Omental fat pad (tissue), 4 donors: Measurements from ENCODE around the gene SS18. TPM values are rescaled to one million over a fixed set of nuclear protein-coding genes. Genes with fewer than 3 reads are reported as not detected.

Experiments used
- ATAC-seq: fragments of 150-250 bp; one replicate; pipeline ENCODE4 v1.9.1; 2016; ENCODE audit warnings: mild to moderate bottlenecking, moderate library complexity; ENCODE audit not compliant: low FRiP score
- DNase-seq: peaks from one replicate; pipeline ENCODE4 v3.0.0-alpha.2; 2019; ENCODE audit warnings: low spot score
- total RNA-seq, 4 donors: library from RNA; depleted of rRNA; stranded (reverse); fragments of >200 nt; gene quantifications; one replicate each; pipeline ENCODE4 v1.1.0, GENCODE V29; 2016
- TF ChIP-seq, protein P1 (sequence below), 3 donors: fragments of 450-650 bp; IDR thresholded peaks; one replicate each; pipeline ENCODE4 v1.5.1; 2016 to 2017; ENCODE audit warnings: antibody characterized with exemption in 3 of 3, mild to moderate bottlenecking in 3 of 3, moderate library complexity in 2 of 3

SS18 gene
- total RNA-seq, 4 donors from 2014 or later = 93.3 to 125 (median 107) TPM

GRCh38 chr18:26022585-26022984 is 67.8 kb downstream of the SS18 start:
- no peak for ATAC-seq
- no peak for DNase-seq
- TF ChIP-seq, protein P1, sequence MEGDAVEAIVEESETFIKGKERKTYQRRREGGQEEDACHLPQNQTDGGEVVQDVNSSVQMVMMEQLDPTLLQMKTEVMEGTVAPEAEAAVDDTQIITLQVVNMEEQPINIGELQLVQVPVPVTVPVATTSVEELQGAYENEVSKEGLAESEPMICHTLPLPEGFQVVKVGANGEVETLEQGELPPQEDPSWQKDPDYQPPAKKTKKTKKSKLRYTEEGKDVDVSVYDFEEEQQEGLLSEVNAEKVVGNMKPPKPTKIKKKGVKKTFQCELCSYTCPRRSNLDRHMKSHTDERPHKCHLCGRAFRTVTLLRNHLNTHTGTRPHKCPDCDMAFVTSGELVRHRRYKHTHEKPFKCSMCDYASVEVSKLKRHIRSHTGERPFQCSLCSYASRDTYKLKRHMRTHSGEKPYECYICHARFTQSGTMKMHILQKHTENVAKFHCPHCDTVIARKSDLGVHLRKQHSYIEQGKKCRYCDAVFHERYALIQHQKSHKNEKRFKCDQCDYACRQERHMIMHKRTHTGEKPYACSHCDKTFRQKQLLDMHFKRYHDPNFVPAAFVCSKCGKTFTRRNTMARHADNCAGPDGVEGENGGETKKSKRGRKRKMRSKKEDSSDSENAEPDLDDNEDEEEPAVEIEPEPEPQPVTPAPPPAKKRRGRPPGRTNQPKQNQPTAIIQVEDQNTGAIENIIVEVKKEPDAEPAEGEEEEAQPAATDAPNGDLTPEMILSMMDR (IDR thresholded peaks at IDR 0.05) = no peak

DNA sequence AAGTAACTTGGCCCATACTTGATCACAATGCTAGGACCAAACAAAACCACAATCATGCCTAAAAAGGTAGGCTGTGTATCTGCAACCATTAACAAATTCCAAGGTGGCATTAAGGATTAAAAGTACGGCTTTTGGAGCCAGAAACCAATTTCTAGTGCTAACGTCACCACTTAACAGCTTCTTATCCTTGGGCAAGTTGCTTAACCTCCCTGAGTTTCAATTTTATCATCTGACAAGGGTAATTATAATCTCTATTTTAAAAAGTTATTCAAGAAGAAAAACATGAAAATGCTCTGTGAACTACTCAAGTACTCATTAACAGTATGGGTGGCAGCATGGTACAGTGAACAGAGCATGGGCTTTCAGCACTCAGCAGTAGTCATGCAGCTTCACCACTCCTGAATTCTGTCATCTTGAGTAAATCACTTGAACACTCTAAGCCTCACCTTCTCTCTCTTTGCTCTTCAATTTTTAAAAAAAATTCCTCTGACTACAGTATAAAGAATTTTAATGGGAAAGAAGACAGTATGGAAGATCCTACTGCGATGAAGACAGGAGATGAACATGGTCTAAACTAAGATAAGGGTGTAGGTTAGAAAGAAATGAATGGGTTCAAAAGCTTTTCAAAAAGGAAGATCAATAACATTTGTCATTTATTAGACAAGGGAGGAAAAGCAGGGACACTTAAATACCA is 69.2 kb downstream of the SS18 start:
- DNase-seq (no peak), ATAC-seq (no peak)
- TF ChIP-seq, protein P1 (IDR thresholded peaks at IDR 0.05) = no peak

DNA sequence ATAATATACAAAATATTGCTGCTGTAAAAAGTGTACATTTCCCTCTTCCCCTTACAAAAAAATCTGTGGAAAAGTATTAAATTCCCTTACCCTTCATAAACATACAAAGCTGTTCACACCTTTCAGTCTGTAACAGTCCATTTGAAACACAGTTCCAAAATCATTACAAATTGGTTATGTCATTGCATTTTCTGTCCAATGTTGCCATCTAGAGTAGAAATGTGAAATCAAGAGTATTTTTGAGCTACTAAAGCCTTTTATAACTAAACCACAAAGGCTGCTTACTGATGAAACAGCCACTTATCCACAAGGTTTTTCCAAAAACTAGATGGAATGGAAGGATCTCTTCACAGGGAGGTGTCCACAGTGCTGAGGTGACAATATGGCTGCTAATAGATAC is 72.5 kb downstream of the SS18 start:
- DNase-seq (no peak), ATAC-seq (no peak)
- TF ChIP-seq, protein P1 (IDR thresholded peaks at IDR 0.05) = no peak

- TF ChIP-seq, protein P1 (IDR thresholded peaks at IDR 0.05) = no peak
- DNase-seq (no peak), ATAC-seq (no peak)
Observed at GRCh38 chr18:26014462-26014861, 76.0 kb downstream of the SS18 start.

GRCh38 chr18:26008619-26009018 is 81.8 kb downstream of the SS18 start:
- DNase-seq = no peak
- TF ChIP-seq, protein P1 (IDR thresholded peaks at IDR 0.05) = no peak

GRCh38 chr18:26008096-26008495 is 82.3 kb downstream of the SS18 start:
- ATAC-seq = no peak

More at GRCh38 chr18:26008619-26009018, 81.8 kb downstream of the SS18 start:
- no peak for ATAC-seq

More at GRCh38 chr18:26008096-26008495, 82.3 kb downstream of the SS18 start:
- no peak for DNase-seq
- TF ChIP-seq, protein P1 (IDR thresholded peaks at IDR 0.05) = no peak
